B cell (primary cell): ENCODE measurements around the gene KIF17.

Source experiments
- CTCF ChIP-seq: fragments of 200-600 bp; IDR thresholded peaks from one replicate; pipeline ENCODE4 v1.8.0; 2022; ENCODE audit warnings: antibody characterized with exemption, mild to moderate bottlenecking
- EZH2 ChIP-seq: IDR thresholded peaks from 2 replicates; pipeline ENCODE4 v1.6.1; 2012; ENCODE audit warnings: borderline replicate concordance, low read depth, mild to moderate bottlenecking, moderate library complexity, low read length; ENCODE audit not compliant: insufficient read depth, poor library complexity, severe bottlenecking

- TF ChIP-seq CTCF (no peak), EZH2 (no peak)
These were observed 103.7 kb downstream of the KIF17 start for GRCh38 chr1:20614131-20614579.
